ENCODE measurements around the gene COQ3. TPM values are rescaled to one million over a fixed set of nuclear protein-coding genes. Genes with fewer than 3 reads are reported as not detected.

The COQ3 gene
- total RNA-seq, 1 experiment from 2014 or later: 10.9 TPM

DNA sequence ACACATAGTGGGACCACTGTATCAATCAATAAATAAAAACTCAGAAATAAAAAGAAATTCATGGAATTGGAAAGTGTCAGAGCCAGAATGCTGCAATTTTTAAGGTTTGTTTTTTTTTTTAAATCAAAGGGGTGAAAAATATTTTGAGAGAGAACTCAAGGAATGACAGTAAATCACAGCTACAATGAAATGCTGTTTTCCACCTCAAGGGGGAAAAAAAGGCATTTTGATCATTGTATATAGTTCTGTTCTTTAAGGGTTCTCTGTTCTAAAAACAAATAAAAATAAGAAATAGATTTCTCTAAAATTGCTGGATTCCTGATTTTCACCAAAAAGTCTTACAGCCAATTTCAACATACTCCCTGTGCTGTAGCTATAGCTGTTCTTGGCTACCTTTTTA, 69.0 kb downstream of the COQ3 start:
- no peak overlapping the region for H3K4me3 Mint-ChIP-seq
- no peak overlapping the region for H3K27ac Mint-ChIP-seq
- no peak for DNase-seq
- H2AFZ ChIP-seq (ENCODE audit: low read length): no peak overlapping the region
- H4K20me1 ChIP-seq (ENCODE audit: control insufficient read depth, insufficient read depth, insufficient read length): no peaks in the 10 kb centered on the region
- no peak overlapping the region for H3K18ac ChIP-seq (ENCODE audit: insufficient read length, low read depth, low read length)
- no peak overlapping the region for H2BK12ac ChIP-seq (ENCODE audit: insufficient read length, low read depth, low read length)
- H4K91ac ChIP-seq (ENCODE audit: insufficient read length, low read depth, low read length): no peak overlapping the region
- no peaks in the 10 kb centered on the region for H3K79me2 ChIP-seq (ENCODE audit: insufficient read depth, low read length)
- H3T11ph ChIP-seq (ENCODE audit: low read length): no peak overlapping the region
- no peak overlapping the region for H3K4ac ChIP-seq (ENCODE audit: low read depth, low read length)
- H3K27me3 Mint-ChIP-seq (ENCODE audit: low read depth): no peaks in the 10 kb centered on the region
- H2AK5ac ChIP-seq (ENCODE audit: insufficient read length, low read length): no peak overlapping the region
- no peak overlapping the region for H3K9ac ChIP-seq (ENCODE audit: extremely low read depth, insufficient read length, low read length)
- H3K27me3 ChIP-seq (ENCODE audit: insufficient read depth, low read length): no peaks in the 10 kb centered on the region
- peaks cover 0 to 11% (median 9%) of the 10 kb centered on the region in 3 experiments; a peak in 5 of 7 replicates for H3K36me3 Mint-ChIP-seq (ENCODE audit: insufficient read depth in 1 of 3, low read depth in 3 of 3)
- TF ChIP-seq, protein P1, sequence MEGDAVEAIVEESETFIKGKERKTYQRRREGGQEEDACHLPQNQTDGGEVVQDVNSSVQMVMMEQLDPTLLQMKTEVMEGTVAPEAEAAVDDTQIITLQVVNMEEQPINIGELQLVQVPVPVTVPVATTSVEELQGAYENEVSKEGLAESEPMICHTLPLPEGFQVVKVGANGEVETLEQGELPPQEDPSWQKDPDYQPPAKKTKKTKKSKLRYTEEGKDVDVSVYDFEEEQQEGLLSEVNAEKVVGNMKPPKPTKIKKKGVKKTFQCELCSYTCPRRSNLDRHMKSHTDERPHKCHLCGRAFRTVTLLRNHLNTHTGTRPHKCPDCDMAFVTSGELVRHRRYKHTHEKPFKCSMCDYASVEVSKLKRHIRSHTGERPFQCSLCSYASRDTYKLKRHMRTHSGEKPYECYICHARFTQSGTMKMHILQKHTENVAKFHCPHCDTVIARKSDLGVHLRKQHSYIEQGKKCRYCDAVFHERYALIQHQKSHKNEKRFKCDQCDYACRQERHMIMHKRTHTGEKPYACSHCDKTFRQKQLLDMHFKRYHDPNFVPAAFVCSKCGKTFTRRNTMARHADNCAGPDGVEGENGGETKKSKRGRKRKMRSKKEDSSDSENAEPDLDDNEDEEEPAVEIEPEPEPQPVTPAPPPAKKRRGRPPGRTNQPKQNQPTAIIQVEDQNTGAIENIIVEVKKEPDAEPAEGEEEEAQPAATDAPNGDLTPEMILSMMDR (conservative IDR thresholded peaks at IDR 0.05): peak; percentile 29; the same call in 2 of the 3 replicates
- no peaks in the 10 kb centered on the region for H3K79me1 ChIP-seq (ENCODE audit: insufficient read depth, low read depth, low read length, poor library complexity, severe bottlenecking)
- H2BK20ac ChIP-seq (ENCODE audit: low read depth, low read length, poor library complexity, severe bottlenecking): no peak overlapping the region
- H3K9me3 ChIP-seq (ENCODE audit: control insufficient read depth, low read depth, low read length): no peaks in the 10 kb centered on the region
- H3K23me2 ChIP-seq (ENCODE audit: insufficient read length, low read depth, low read length, poor library complexity, severe bottlenecking): no peaks in the 10 kb centered on the region
- H2BK5ac ChIP-seq (ENCODE audit: insufficient read length, low read length): no peak overlapping the region
- no peak overlapping the region for H3K23ac ChIP-seq (ENCODE audit: insufficient read length, low read depth, low read length)
- no peak overlapping the region for H2BK15ac ChIP-seq (ENCODE audit: low read depth, low read length)
- no peak overlapping the region for H4K5ac ChIP-seq (ENCODE audit: insufficient read length, low read depth, low read length)
- no peak overlapping the region for H3K14ac ChIP-seq (ENCODE audit: insufficient read depth, low read length)
- H3K56ac ChIP-seq (ENCODE audit: insufficient read length, low read depth, low read length): no peak overlapping the region
- no peaks in the 10 kb centered on the region for H3K9me3 Mint-ChIP-seq
- H3K27ac ChIP-seq (ENCODE audit: insufficient read length, low read depth, low read length): no peak overlapping the region
- H4K8ac ChIP-seq (replicated peaks; ENCODE audit: insufficient read length, low read depth, low read length): no peak overlapping the region
- 0 out of 2 replicates have a peak, but pooled peaks cover 2% of the 10 kb centered on the region for H3K4me1 ChIP-seq (ENCODE audit: insufficient read depth, low read length)
- H3K4me1 Mint-ChIP-seq: no peaks in the 10 kb centered on the region; a peak in 1 of 4 replicates
- no peak overlapping the region for H2BK120ac ChIP-seq (ENCODE audit: low read depth, low read length, poor library complexity, severe bottlenecking)
- no peak overlapping the region for H3K4me2 ChIP-seq (ENCODE audit: insufficient read depth, insufficient read length, low read length)

Other genes starting within 250 kb of the COQ3 start
- gene FAXC, start 44.5 kb downstream of the COQ3 start, total RNA-seq (2021): 17.2 and 17.7 TPM in 2 replicates
- 127 and 134 TPM in 2 replicates for gene PNISR, start 31.1 kb upstream of the COQ3 start, total RNA-seq (2021)
- gene USP45, start 121.2 kb upstream of the COQ3 start, total RNA-seq (2021): 15.9 and 17.0 TPM in 2 replicates
- 109 and 112 TPM in 2 replicates for gene CCNC, start 174.5 kb upstream of the COQ3 start, total RNA-seq (2021)
- gene PRDM13, start 212.6 kb upstream of the COQ3 start, total RNA-seq (2021): 0.15 TPM in 1 of 2 replicates, not detected in the other

Data from H9 (cell line).